HG03432 (cell line): ENCODE data around the gene TUBA1B.

Experiments used
- ATAC-seq: cut with Tn5 transposase; IDR thresholded peaks from one replicate; pipeline ENCODE4 v1.9.1; 2021; ENCODE audit warnings: mild to moderate bottlenecking, moderate library complexity; ENCODE audit not compliant: unreplicated experiment

The TUBA1B gene

GRCh38 chr12:49091056-49091835 is 39.9 kb downstream of the TUBA1B start:
- no peak for ATAC-seq

GRCh38 chr12:49089821-49090773 is 41.1 kb downstream of the TUBA1B start:
- ATAC-seq = no peak

GRCh38 chr12:49088932-49089330 is 42.3 kb downstream of the TUBA1B start:
- no peak for ATAC-seq

- peak; percentile 83 for ATAC-seq
Observed at GRCh38 chr12:49088150-49088931, 42.9 kb downstream of the TUBA1B start.

- no peak for ATAC-seq
Observed at GRCh38 chr12:49086116-49086515, 45.1 kb downstream of the TUBA1B start.

- ATAC-seq = no peak
Observed at GRCh38 chr12:49084438-49084837, 46.8 kb downstream of the TUBA1B start.

- no peak for ATAC-seq
Observed at GRCh38 chr12:49079793-49080192, 51.4 kb downstream of the TUBA1B start.
